IMR-90 (cell line): Measurements from ENCODE around the gene CIROP. TPM values are rescaled to one million over a fixed set of nuclear protein-coding genes. Genes with fewer than 3 reads are reported as not detected.

ENCODE experiments used
- ATAC-seq: fragments of 200-7000 bp; cut with Tn5 transposase; 2 replicates; pipeline ENCODE4 v1.9.1; 2020; ENCODE audit warnings: low read depth, mild to moderate bottlenecking, moderate library complexity
- BruUV-seq: library from RNA; stranded (reverse); fragments of 400-500 nt; replicated peaks from 2 replicates; lab custom pipeline; 2021; lab: Mats Ljungman, UMichigan
- CTCF ChIA-PET: fragments of 300-600 bp; formaldehyde crosslinking; extraction: SDS; loops from one replicate; lab custom pipeline; 2021; ENCODE audit warnings: antibody characterized with exemption; lab: Yijun Ruan, JAX
- POLR2A ChIA-PET: fragments of 300-600 bp; sonication (Branson Sonifier 250); formaldehyde crosslinking; loops from one replicate; lab custom pipeline; 2022; ENCODE audit warnings: antibody characterized with exemption; ENCODE audit not compliant: unreplicated experiment; lab: Charles Lee
- DNase-seq: peaks from one replicate; pipeline ENCODE4 v3.0.0; 2013
- H2AFZ ChIP-seq: replicated peaks from 2 replicates; pipeline ENCODE3; 2013; ENCODE audit warnings: low read length, mild to moderate bottlenecking; ENCODE audit not compliant: poor library complexity
- H2AK5ac ChIP-seq: 2 replicates; pipeline ENCODE4 v1.6.1; 2013; ENCODE audit warnings: low read depth, low read length, inconsistent platforms
- H2AK9ac ChIP-seq: replicated peaks from 2 replicates; pipeline ENCODE3; 2013; ENCODE audit warnings: mild to moderate bottlenecking, low read depth, low read length, moderate library complexity; ENCODE audit not compliant: poor library complexity
- H2BK120ac ChIP-seq: 2 replicates; pipeline ENCODE4 v1.6.1; 2013; ENCODE audit warnings: low read depth, low read length, inconsistent platforms
- H2BK15ac ChIP-seq: 3 replicates; pipeline ENCODE4 v1.6.1; 2013; ENCODE audit warnings: low read depth, low read length, inconsistent platforms
- H2BK20ac ChIP-seq: 2 replicates; pipeline ENCODE4 v1.6.1; 2013; ENCODE audit warnings: low read depth, mild to moderate bottlenecking, inconsistent platforms, low read length, moderate library complexity
- H2BK5ac ChIP-seq: 2 replicates; pipeline ENCODE4 v1.6.1; 2013; ENCODE audit warnings: mild to moderate bottlenecking, low read depth, low read length, inconsistent platforms; ENCODE audit not compliant: poor library complexity, severe bottlenecking
- H3K14ac ChIP-seq: replicated peaks from 2 replicates; pipeline ENCODE4 v1.6.1; 2013; ENCODE audit warnings: low read depth, low read length, inconsistent platforms
- H3K18ac ChIP-seq: 2 replicates; pipeline ENCODE4 v1.6.1; 2013; ENCODE audit warnings: low read depth, low read length, control low read depth
- H3K23ac ChIP-seq: 2 replicates; pipeline ENCODE4 v1.6.1; 2013; ENCODE audit warnings: low read depth, low read length, inconsistent platforms
- H3K27ac ChIP-seq: 2 replicates; pipeline ENCODE4 v1.5.1; 2013; ENCODE audit warnings: mild to moderate bottlenecking, control low read depth, low read length; ENCODE audit not compliant: insufficient read depth
- H3K27me3 ChIP-seq: 2 replicates; pipeline ENCODE4 v1.6.1; 2013; ENCODE audit warnings: low read length; ENCODE audit not compliant: control insufficient read depth, insufficient read depth
- H3K36me3 ChIP-seq: 2 replicates; pipeline ENCODE4 v1.6.1; 2013; ENCODE audit warnings: low read length, mixed read lengths; ENCODE audit not compliant: control insufficient read depth, insufficient read depth
- H3K4ac ChIP-seq: 2 replicates; pipeline ENCODE4 v1.6.1; 2013; ENCODE audit warnings: low read depth, low read length, inconsistent platforms
- H3K4me1 ChIP-seq: 2 replicates; pipeline ENCODE4 v1.6.1; 2013; ENCODE audit warnings: low read length, mixed read lengths; ENCODE audit not compliant: control insufficient read depth, insufficient read depth
- H3K4me2 ChIP-seq: 2 replicates; pipeline ENCODE4 v1.6.1; 2013; ENCODE audit warnings: low read depth, mild to moderate bottlenecking, control low read depth, low read length, moderate library complexity
- H3K4me3 ChIP-seq: 2 replicates; pipeline ENCODE4 v1.5.1; 2013; ENCODE audit warnings: low read depth, mild to moderate bottlenecking, control low read depth, low read length, moderate library complexity; ENCODE audit not compliant: insufficient read depth
- H3K56ac ChIP-seq: 2 replicates; pipeline ENCODE4 v1.6.1; 2013; ENCODE audit warnings: low read length, inconsistent platforms; ENCODE audit not compliant: insufficient read depth; ENCODE audit errors: extremely low read depth
- H3K79me1 ChIP-seq, 2 experiments: 2 replicates each; pipeline ENCODE4 v1.6.1; 2013; ENCODE audit warnings: low read length in 2 of 2, inconsistent platforms in 1 of 2, low read depth in 1 of 2
- H3K9ac ChIP-seq: 2 replicates; pipeline ENCODE4 v1.6.1; 2013; ENCODE audit warnings: low read depth, low read length, control low read depth
- H3K9me1 ChIP-seq: 2 replicates; pipeline ENCODE4 v1.6.1; 2013; ENCODE audit warnings: low read length, inconsistent platforms; ENCODE audit not compliant: insufficient read depth
- H3K9me3 ChIP-seq: 2 replicates; pipeline ENCODE4 v1.6.1; 2013; ENCODE audit warnings: low read length; ENCODE audit not compliant: control insufficient read depth, insufficient read depth
- H4K20me1 ChIP-seq: 2 replicates; pipeline ENCODE4 v1.6.1; 2013; ENCODE audit warnings: low read length, inconsistent platforms; ENCODE audit not compliant: insufficient read depth
- H4K5ac ChIP-seq: 2 replicates; pipeline ENCODE4 v1.6.1; 2013; ENCODE audit warnings: mild to moderate bottlenecking, low read depth, low read length, control low read depth
- H4K8ac ChIP-seq, 2 experiments: 2 replicates each; pipeline ENCODE4 v1.6.1; 2013; ENCODE audit warnings: low read depth in 2 of 2, low read length in 2 of 2, control low read depth in 1 of 2, inconsistent platforms in 1 of 2
- H4K91ac ChIP-seq: 2 replicates; pipeline ENCODE4 v1.6.1; 2013; ENCODE audit warnings: low read depth, low read length, inconsistent platforms; ENCODE audit not compliant: insufficient read depth
- BHLHE40 ChIP-seq: fragments of 150-350 bp; IDR thresholded peaks from 2 replicates; pipeline ENCODE4 v1.6.1; 2016; ENCODE audit warnings: mild to moderate bottlenecking, low read depth, low read length
- CEBPB ChIP-seq: IDR thresholded peaks from 2 replicates; pipeline ENCODE4 v1.6.1; 2012; ENCODE audit warnings: low read depth, low read length, improper control_type of control experiment
- CHD1 ChIP-seq: IDR thresholded peaks from 2 replicates; pipeline ENCODE4 v1.6.1; 2012; ENCODE audit warnings: low read depth, low read length, improper control_type of control experiment
- FOS ChIP-seq: fragments of 150-350 bp; IDR thresholded peaks from 2 replicates; pipeline ENCODE4 v1.6.1; 2016; ENCODE audit warnings: low read depth, low read length
- MAFK ChIP-seq: IDR thresholded peaks from 2 replicates; pipeline ENCODE4 v1.6.1; 2012; ENCODE audit warnings: low read depth, low read length, improper control_type of control experiment
- MAZ ChIP-seq: IDR thresholded peaks from 2 replicates; pipeline ENCODE4 v1.6.1; 2012; ENCODE audit warnings: low read depth, mild to moderate bottlenecking, low read length, improper control_type of control experiment, moderate library complexity, borderline replicate concordance
- NFE2L2 ChIP-seq: fragments of 150-350 bp; IDR thresholded peaks from 2 replicates; pipeline ENCODE4 v1.6.1; 2016; ENCODE audit warnings: low read depth, mild to moderate bottlenecking, low read length
- POLR2A ChIP-seq: IDR thresholded peaks from 2 replicates; pipeline ENCODE4 v1.6.1; 2012; ENCODE audit warnings: mild to moderate bottlenecking, low read depth, low read length
- RCOR1 ChIP-seq: IDR thresholded peaks from 2 replicates; pipeline ENCODE4 v1.6.1; 2012; ENCODE audit warnings: mild to moderate bottlenecking, low read length, improper control_type of control experiment; ENCODE audit not compliant: insufficient replicate concordance
- RFX5 ChIP-seq: IDR thresholded peaks from 2 replicates; pipeline ENCODE4 v1.8.0; 2012; ENCODE audit warnings: low read depth, mild to moderate bottlenecking, low read length, moderate library complexity
- SMC3 ChIP-seq: fragments of 150-350 bp; IDR thresholded peaks from 2 replicates; pipeline ENCODE4 v1.6.1; 2016; ENCODE audit warnings: low read depth, mild to moderate bottlenecking, antibody characterized with exemption, low read length, moderate library complexity
- WGBS, 2 experiments: methylation state at CpG; one replicate each; pipeline versions ENCODE4 v1.1.5 to v1.1.7; 2013; ENCODE audit warnings: missing lambda C conversion rate in 2 of 2; ENCODE audit not compliant: insufficient read length in 1 of 2; ENCODE audit errors: extremely low coverage in 2 of 2; 5-methylcytosine and 5-hydroxymethylcytosine counted together
- dilution Hi-C: fragments of 300-500 bp; cut with HindIII; formaldehyde crosslinking; loops from one replicate; pipeline ENCODE4 v1.14.3; 2018; ENCODE audit warnings: low sequenced_read_pairs; ENCODE audit not compliant: unreplicated experiment
- in situ Hi-C: fragments of 300-500 bp; cut with MboI; formaldehyde crosslinking; loops from 3 replicates; pipeline ENCODE4 v1.14.3; 2019; ENCODE audit warnings: low sequenced_read_pairs, inconsistent platforms, mixed read lengths
- intact Hi-C: fragments of 100-400 bp; cut with micrococcal nuclease; formaldehyde crosslinking; loops from 2 replicates; pipeline ENCODE4 v1.10.0; 2022
- polyA plus RNA-seq, 3 experiments: library from polyadenylated mRNA; depleted of rRNA; stranded (reverse); fragments of >200 nt; gene quantifications; 2 replicates each; pipeline ENCODE4 v1.2.3, GENCODE V29; 2012; ENCODE audit warnings: low replicate concordance in 1 of 3
- total RNA-seq: library from RNA; depleted of rRNA; stranded (reverse); fragments of >200 nt; gene quantifications from 2 replicates; pipeline ENCODE4 v1.2.3, GENCODE V29; 2012
- TF ChIP-seq, protein P1 (sequence below): fragments of 150-350 bp; IDR thresholded peaks from 2 replicates; pipeline ENCODE4 v1.6.1; 2016; ENCODE audit warnings: low read depth, mild to moderate bottlenecking, low read length, moderate library complexity, borderline replicate concordance
- TF ChIP-seq, protein P2 (sequence below): conservative IDR thresholded peaks from 2 replicates; pipeline ENCODE4 v1.5.1; 2012; ENCODE audit warnings: mild to moderate bottlenecking, low read depth, low read length, improper control_type of control experiment

Gene CIROP
- total and polyA plus RNA-seq, 2 of the 4 experiments (the other 2 are of a cell fraction) = 0.31 to 0.36 TPM

DNA sequence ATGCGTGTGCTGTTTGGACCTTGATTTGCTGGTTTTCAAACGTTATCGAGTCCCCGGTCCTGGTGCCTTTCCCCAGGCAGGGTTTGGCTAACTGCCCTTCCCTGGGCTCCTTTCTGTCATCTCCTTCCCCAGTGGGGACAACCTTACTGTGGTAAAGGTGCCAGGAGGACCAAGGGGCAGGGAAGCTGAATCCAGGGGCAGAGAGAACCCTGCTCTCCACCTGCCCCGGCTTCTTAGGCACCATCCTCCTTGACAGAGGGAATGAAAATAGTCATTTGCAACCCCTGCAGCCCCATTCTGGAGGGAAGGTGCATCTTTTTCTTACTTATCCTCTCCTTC lies 9.3 kb upstream of the CIROP start:
- Histone ChIP-seq H2AFZ (peak overlapping the region; percentile 80), H3K36me3 (no peaks in the 10 kb centered on the region), H4K20me1 (no peaks in the 10 kb centered on the region), H3K9ac (peak overlapping the region; percentile 13; the same call in 1 of the 2 replicates), H3K56ac (no peak overlapping the region), H4K5ac (peak overlapping the region; percentile 39), H3K9me3 (no peaks in the 10 kb centered on the region), H3K4me3 (no peak overlapping the region), H3K23ac (peak overlapping the region; percentile 81; the same call in 1 of the 2 replicates), H3K18ac (peak overlapping the region; percentile 87), H2BK20ac (peak overlapping the region; percentile 92), H2BK120ac (peak overlapping the region; percentile 92), H3K9me1 (peaks cover 35% of the 10 kb centered on the region), H3K27me3 (no peaks in the 10 kb centered on the region), H3K4me2 (no peak overlapping the region; the same call in 1 of the 2 replicates), H3K4me1 (peaks cover 29% of the 10 kb centered on the region), H4K8ac (peak overlapping the region; percentile 81 to 92), H2BK15ac (peak overlapping the region; percentile 97), H2BK5ac (peak overlapping the region; percentile 95), H3K4ac (peak overlapping the region; percentile 89), H2AK9ac (peak overlapping the region; percentile 77), H3K79me1 (peaks cover 9 to 10% of the 10 kb centered on the region in 2 experiments; a peak in 2 of 4 replicates), H2AK5ac (peak overlapping the region; percentile 82), H3K27ac (peak overlapping the region; percentile 61), H3K14ac (peak overlapping the region; percentile 91), H4K91ac (peak overlapping the region; percentile 92)
- no peak for ATAC-seq
- dilution Hi-C loops = no loop called here
- TF ChIP-seq, protein P1, sequence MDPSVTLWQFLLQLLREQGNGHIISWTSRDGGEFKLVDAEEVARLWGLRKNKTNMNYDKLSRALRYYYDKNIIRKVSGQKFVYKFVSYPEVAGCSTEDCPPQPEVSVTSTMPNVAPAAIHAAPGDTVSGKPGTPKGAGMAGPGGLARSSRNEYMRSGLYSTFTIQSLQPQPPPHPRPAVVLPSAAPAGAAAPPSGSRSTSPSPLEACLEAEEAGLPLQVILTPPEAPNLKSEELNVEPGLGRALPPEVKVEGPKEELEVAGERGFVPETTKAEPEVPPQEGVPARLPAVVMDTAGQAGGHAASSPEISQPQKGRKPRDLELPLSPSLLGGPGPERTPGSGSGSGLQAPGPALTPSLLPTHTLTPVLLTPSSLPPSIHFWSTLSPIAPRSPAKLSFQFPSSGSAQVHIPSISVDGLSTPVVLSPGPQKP = no peak
- no peak for TF ChIP-seq SMC3
- no peak for TF ChIP-seq NFE2L2
- TF ChIP-seq RCOR1 = no peak
- TF ChIP-seq FOS = no peak
- TF ChIP-seq, protein P2, sequence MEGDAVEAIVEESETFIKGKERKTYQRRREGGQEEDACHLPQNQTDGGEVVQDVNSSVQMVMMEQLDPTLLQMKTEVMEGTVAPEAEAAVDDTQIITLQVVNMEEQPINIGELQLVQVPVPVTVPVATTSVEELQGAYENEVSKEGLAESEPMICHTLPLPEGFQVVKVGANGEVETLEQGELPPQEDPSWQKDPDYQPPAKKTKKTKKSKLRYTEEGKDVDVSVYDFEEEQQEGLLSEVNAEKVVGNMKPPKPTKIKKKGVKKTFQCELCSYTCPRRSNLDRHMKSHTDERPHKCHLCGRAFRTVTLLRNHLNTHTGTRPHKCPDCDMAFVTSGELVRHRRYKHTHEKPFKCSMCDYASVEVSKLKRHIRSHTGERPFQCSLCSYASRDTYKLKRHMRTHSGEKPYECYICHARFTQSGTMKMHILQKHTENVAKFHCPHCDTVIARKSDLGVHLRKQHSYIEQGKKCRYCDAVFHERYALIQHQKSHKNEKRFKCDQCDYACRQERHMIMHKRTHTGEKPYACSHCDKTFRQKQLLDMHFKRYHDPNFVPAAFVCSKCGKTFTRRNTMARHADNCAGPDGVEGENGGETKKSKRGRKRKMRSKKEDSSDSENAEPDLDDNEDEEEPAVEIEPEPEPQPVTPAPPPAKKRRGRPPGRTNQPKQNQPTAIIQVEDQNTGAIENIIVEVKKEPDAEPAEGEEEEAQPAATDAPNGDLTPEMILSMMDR = no peak
- no peak for TF ChIP-seq RFX5
- TF ChIP-seq BHLHE40 = no peak
- TF ChIP-seq CHD1 = no peak
- no peak for TF ChIP-seq MAFK
- TF ChIP-seq MAZ = no peak
- no peak for TF ChIP-seq POLR2A
- TF ChIP-seq CEBPB = no peak
- POLR2A ChIA-PET = no interaction called here
- CTCF ChIA-PET = interaction anchor here (1.7 to 2.2 kb wide), 2 partner anchors 19 to 45 kb away, joined by 5 to 6 read pairs; partner anchors contain the start of genes ACIN1 and C14orf119
- no peak for DNase-seq
- WGBS, 2 experiments = 40% methylated on average over 1 of the region's 5 CpGs; no CpG with 5 or more reads in 1 of the 2 experiments
- in situ Hi-C loops = loop anchor here (10.0 kb wide), 1 partner anchor 191 kb away; the partner anchor contains the start of genes BCL2L2 and PPP1R3E
- intact Hi-C loops = no loop called here
- BruUV-seq = no TSS peak
